DMS79 treated with DMSO at 0.1 percent for 48 hours (cell line): ENCODE measurements around the gene CDH4.
A peak's percentile ranks its signal among the peaks of the same experiment; 100 is the strongest.

Experiments used
- DNase-seq: peaks from one replicate; lab custom pipeline; 2025; lab: John Stamatoyannopoulos, UW

The CDH4 gene

GRCh38 chr20:61880706-61881105 lies 628.6 kb downstream of the CDH4 start:
- no peak for DNase-seq

- DNase-seq = no peak
Measured at GRCh38 chr20:61881416-61881815, 629.4 kb downstream of the CDH4 start.

GRCh38 chr20:61881861-61882260 lies 629.8 kb downstream of the CDH4 start:
- no peak for DNase-seq

- no peak for DNase-seq
Measured at GRCh38 chr20:61882716-61883615, 630.9 kb downstream of the CDH4 start.

GRCh38 chr20:61883857-61884393 lies 631.9 kb downstream of the CDH4 start:
- DNase-seq = no peak

- DNase-seq = no peak
Measured at GRCh38 chr20:61884571-61885389, 632.7 kb downstream of the CDH4 start.

- no peak for DNase-seq
Measured at GRCh38 chr20:61885759-61886715, 634.0 kb downstream of the CDH4 start.

- peak; percentile 22 for DNase-seq
Measured at GRCh38 chr20:61886721-61887595, 634.9 kb downstream of the CDH4 start.

GRCh38 chr20:61887596-61888093 lies 635.6 kb downstream of the CDH4 start:
- no peak for DNase-seq

GRCh38 chr20:61888101-61888865 lies 636.2 kb downstream of the CDH4 start:
- no peak for DNase-seq

- no peak for DNase-seq
Measured at GRCh38 chr20:61889659-61890058, 637.6 kb downstream of the CDH4 start.

- no peak for DNase-seq
Measured at GRCh38 chr20:61890210-61890609, 638.1 kb downstream of the CDH4 start.

- DNase-seq = no peak
Measured at GRCh38 chr20:61891476-61891875, 639.4 kb downstream of the CDH4 start.

GRCh38 chr20:61891916-61892649 lies 640.0 kb downstream of the CDH4 start:
- no peak for DNase-seq

- DNase-seq = peak; percentile 67
Measured at GRCh38 chr20:61895016-61895415, 643.0 kb downstream of the CDH4 start.

- no peak for DNase-seq
Measured at GRCh38 chr20:61895686-61896057, 643.6 kb downstream of the CDH4 start.

GRCh38 chr20:61896058-61896961 lies 644.2 kb downstream of the CDH4 start:
- peak; percentile 15 for DNase-seq
